K562 (cell line): ENCODE data around the gene DPP10. TPM values are rescaled to one million over a fixed set of nuclear protein-coding genes. Genes with fewer than 3 reads are reported as not detected.

Source experiments
- ATAC-seq: fragments of 200-7000 bp; cut with Tn5 transposase; 3 replicates; pipeline ENCODE4 v1.9.1; 2020; ENCODE audit warnings: moderate library complexity
- BruUV-seq: library from RNA; stranded (reverse); fragments of 400-500 nt; replicated peaks from 2 replicates; lab custom pipeline; 2021; lab: Mats Ljungman, UMichigan
- CTCF ChIA-PET: fragments of 300-600 bp; formaldehyde crosslinking; extraction: SDS; loops from one replicate; lab custom pipeline; 2021; ENCODE audit warnings: low intra/inter-chr PET ratio; lab: Yijun Ruan, JAX
- POLR2A ChIA-PET: fragments of 300-600, 350-650 bp; sonication (Branson Sonifier 250); formaldehyde crosslinking; extraction: SDS; loops from one replicate; lab custom pipeline; 2021; ENCODE audit warnings: antibody characterized with exemption, inconsistent platforms; lab: Yijun Ruan, JAX
- DNase-seq, 4 experiments: peaks; one replicate each; pipeline versions ENCODE4 v3.0.0 to v3.0.0-alpha.2; 2011 to 2018; ENCODE audit warnings: low spot score in 3 of 4, mixed read lengths in 3 of 4; ENCODE audit errors: extremely low read depth in 1 of 4
- FAIRE-seq: peaks from 2 replicates; lab custom pipeline; 2011; peaks lifted over from hg19 to GRCh38; lab: Jason Lieb, UNC
- H2AFZ ChIP-seq: 2 replicates; pipeline ENCODE4 v1.6.0; 2011; ENCODE audit warnings: low read depth, low read length, control low read depth, inconsistent platforms
- H3K27ac ChIP-seq: fragments of 200-600 bp; 3 replicates; pipeline ENCODE4 v1.8.0; 2011; ENCODE audit warnings: low read depth, mild to moderate bottlenecking, control low read depth, inconsistent platforms, low read length, moderate library complexity, mixed read lengths; ENCODE audit errors: extremely low read depth
- H3K27me3 ChIP-seq, 2 experiments: fragments of 300-600 bp in 1 of 2; 2 replicates in 1 of 2; 3 replicates in 1 of 2; pipeline versions ENCODE4 v1.6.0 to v1.8.0; 2011; ENCODE audit warnings: inconsistent platforms in 2 of 2, low read length in 2 of 2, mild to moderate bottlenecking in 1 of 2, mixed read lengths in 1 of 2, moderate library complexity in 1 of 2; ENCODE audit not compliant: control insufficient read depth in 2 of 2, insufficient read depth in 2 of 2
- H3K36me3 ChIP-seq: fragments of 300-600 bp; 3 replicates; pipeline ENCODE4 v1.8.0; 2011; ENCODE audit warnings: mild to moderate bottlenecking, low read length, inconsistent platforms; ENCODE audit not compliant: control insufficient read depth, insufficient read depth
- H3K4me1 ChIP-seq, 2 experiments: fragments of 200-600 bp in 1 of 2; replicated peaks in 1 of 2; 2 replicates in 1 of 2; 3 replicates in 1 of 2; pipeline versions ENCODE4 v1.5.1 to v1.8.0; 2011; ENCODE audit warnings: inconsistent platforms in 2 of 2, low read length in 2 of 2, mild to moderate bottlenecking in 1 of 2, mixed read lengths in 1 of 2, moderate library complexity in 1 of 2; ENCODE audit not compliant: control insufficient read depth in 2 of 2, insufficient read depth in 2 of 2
- H3K4me2 ChIP-seq: 2 replicates; pipeline ENCODE4 v1.6.1; 2011; ENCODE audit warnings: low read length, control low read depth, inconsistent platforms, mixed read lengths; ENCODE audit not compliant: insufficient read depth
- H3K4me3 ChIP-seq: fragments of 200-600 bp; sonication (generic), shearing (Covaris generic); 2 replicates; pipeline ENCODE4 v1.5.1; 2016; ENCODE audit warnings: control low read depth, inconsistent platforms
- H3K79me2 ChIP-seq: fragments of 200-600 bp; 3 replicates; pipeline ENCODE4 v1.8.0; 2011; ENCODE audit warnings: low read length, inconsistent platforms; ENCODE audit not compliant: control insufficient read depth, insufficient read depth
- H3K9ac ChIP-seq, 2 experiments: 2 replicates each; pipeline versions ENCODE4 v1.6.0 to v1.6.1; 2011; ENCODE audit warnings: low read depth in 2 of 2, low read length in 2 of 2, control low read depth in 1 of 2, inconsistent platforms in 1 of 2, mild to moderate bottlenecking in 1 of 2, mixed read lengths in 1 of 2; ENCODE audit not compliant: insufficient read depth in 1 of 2
- H3K9me1 ChIP-seq: one replicate; pipeline ENCODE4 v1.6.0; 2011; ENCODE audit warnings: inconsistent platforms, mild to moderate bottlenecking, low read length, moderate library complexity; ENCODE audit not compliant: control insufficient read depth, insufficient read depth
- H3K9me3 ChIP-seq: replicated peaks from 2 replicates; pipeline ENCODE4 v1.5.1; 2011; ENCODE audit warnings: low read depth, low read length, inconsistent platforms; ENCODE audit not compliant: control insufficient read depth, insufficient read depth
- H4K20me1 ChIP-seq: replicated peaks from 2 replicates; pipeline ENCODE4 v1.6.1; 2011; ENCODE audit warnings: low read length, inconsistent platforms, mixed read lengths; ENCODE audit not compliant: control insufficient read depth, insufficient read depth
- HDAC6 ChIP-seq: IDR thresholded peaks from 2 replicates; pipeline ENCODE4 v1.6.1; 2012; ENCODE audit warnings: low read depth, mild to moderate bottlenecking, control low read depth, inconsistent platforms, low read length, moderate library complexity
- RAD51 ChIP-seq: fragments of 450-650 bp; IDR thresholded peaks from 2 replicates; pipeline ENCODE4 v1.7.1; 2016; ENCODE audit warnings: low read depth, mild to moderate bottlenecking, borderline replicate concordance
- SREBF1 ChIP-seq: fragments of 150-350 bp; IDR thresholded peaks from 2 replicates; pipeline ENCODE4 v1.6.1; 2014; ENCODE audit warnings: antibody characterized with exemption, low read depth, low read length, borderline replicate concordance
- ZNF134 ChIP-seq: fragments of 250-450 bp; sonication (Bioruptor Pico); conservative IDR thresholded peaks from 2 replicates; pipeline ENCODE4 v1.4.0; 2020
- ZNF197 ChIP-seq: fragments of 200-800 bp; sonication (Bioruptor generic); IDR thresholded peaks from 2 replicates; pipeline ENCODE4 v1.6.1; 2016; ENCODE audit warnings: low read depth, missing genetic modification characterization, missing compliant biosample characterization
- ZNF586 ChIP-seq: fragments of 450-650 bp; formaldehyde crosslinking; conservative IDR thresholded peaks from 2 replicates; pipeline ENCODE4 v1.4.0; 2020; ENCODE audit warnings: mild to moderate bottlenecking, moderate library complexity
- WGBS: fragments of 100-300 bp; shearing (Covaris generic); methylation state at CpG from one replicate; pipeline ENCODE4 v1.1.6; 2016; ENCODE audit warnings: low coverage, mixed read lengths; ENCODE audit not compliant: insufficient coverage; ENCODE audit errors: missing lambda C conversion rate; 5-methylcytosine and 5-hydroxymethylcytosine counted together
- in situ Hi-C: fragments of 300-500 bp; cut with MboI; formaldehyde crosslinking; loops from 4 replicates; pipeline ENCODE4 v1.15.0; 2018; ENCODE audit warnings: inconsistent platforms, mixed read lengths
- intact Hi-C: fragments of 100-400 bp; cut with micrococcal nuclease; formaldehyde crosslinking; loops from 2 replicates; pipeline ENCODE4 v1.14.2; 2022
- polyA plus RNA-seq, 8 experiments: library from polyadenylated mRNA; depleted of rRNA in 4 of 8; stranded (reverse) in 5 of 8; unstranded in 3 of 8; fragments of >200 nt; fragmentation: Nextera tagmentation in 2 of 8; fragmentation: Illumina TruSeq in 1 of 8; extraction: Ambion mirVana in 2 of 8; extraction: Trizol in 1 of 8; gene quantifications; 2 replicates each; pipeline versions ENCODE4 v1.2.1 to v1.2.3, GENCODE V29; 2011 to 2014; ENCODE audit warnings: inconsistent platforms in 1 of 8, missing spikeins in 1 of 8
- total RNA-seq, 7 experiments: library from RNA; depleted of rRNA in 6 of 7; stranded (reverse); fragments of >200 nt in 6 of 7; fragmentation: Illumina TruSeq in 2 of 7; extraction: Trizol in 2 of 7; gene quantifications; 2 replicates each; pipeline versions ENCODE4 v1.2.1 to v1.2.3, GENCODE V29; 2011 to 2021; ENCODE audit warnings: low replicate concordance in 1 of 7
- TF ChIP-seq, protein P1 (sequence below): fragments of 450-650 bp; IDR thresholded peaks from 2 replicates; pipeline ENCODE4 v1.6.1; 2016; ENCODE audit warnings: missing biosample characterization, missing genetic modification characterization
- TF ChIP-seq, protein P2 (sequence below), 2 experiments: fragments of 450-650 bp; IDR thresholded peaks; 2 replicates each; pipeline ENCODE4 v1.6.1; 2018; ENCODE audit warnings: mild to moderate bottlenecking in 2 of 2, low read depth in 1 of 2; ENCODE audit not compliant: partially characterized antibody in 2 of 2
- TF ChIP-seq, protein P3 (sequence below), 2 experiments: fragments of 450-650 bp; conservative IDR thresholded peaks; 2 replicates each; pipeline ENCODE4 v1.6.1; 2017; ENCODE audit warnings: mild to moderate bottlenecking in 2 of 2, moderate library complexity in 2 of 2
- TF ChIP-seq, protein P4 (sequence below): fragments of 450-650 bp; IDR thresholded peaks from 2 replicates; pipeline ENCODE4 v1.6.1; 2018; ENCODE audit not compliant: partially characterized antibody

DPP10 gene
- total and polyA plus RNA-seq, 9 of the 15 experiments (the other 6 are each of a cell fraction or from before 2014, with no cell fraction given): not detected

DNA sequence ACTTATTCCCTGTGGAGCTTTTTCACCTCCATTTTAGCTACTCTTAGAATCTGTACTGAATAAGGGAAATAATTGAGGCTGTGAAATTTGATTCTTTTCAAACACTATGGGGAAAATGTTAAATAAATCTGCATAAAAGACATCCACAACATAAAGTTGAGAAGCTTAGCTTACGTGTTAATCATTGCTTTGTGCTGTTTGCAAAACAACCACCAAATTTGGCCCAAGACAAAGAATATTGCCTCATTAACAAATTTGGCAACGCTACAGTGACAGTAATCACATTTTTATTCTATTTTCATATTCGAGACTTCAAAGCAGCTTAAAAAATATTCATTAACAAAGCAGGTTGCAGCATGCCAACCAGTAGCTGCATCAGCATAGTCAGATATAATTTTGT, 437.6 kb downstream of the DPP10 start (continued):
- TF ChIP-seq, protein P1, sequence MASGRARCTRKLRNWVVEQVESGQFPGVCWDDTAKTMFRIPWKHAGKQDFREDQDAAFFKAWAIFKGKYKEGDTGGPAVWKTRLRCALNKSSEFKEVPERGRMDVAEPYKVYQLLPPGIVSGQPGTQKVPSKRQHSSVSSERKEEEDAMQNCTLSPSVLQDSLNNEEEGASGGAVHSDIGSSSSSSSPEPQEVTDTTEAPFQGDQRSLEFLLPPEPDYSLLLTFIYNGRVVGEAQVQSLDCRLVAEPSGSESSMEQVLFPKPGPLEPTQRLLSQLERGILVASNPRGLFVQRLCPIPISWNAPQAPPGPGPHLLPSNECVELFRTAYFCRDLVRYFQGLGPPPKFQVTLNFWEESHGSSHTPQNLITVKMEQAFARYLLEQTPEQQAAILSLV (tag): no peak

DNA sequence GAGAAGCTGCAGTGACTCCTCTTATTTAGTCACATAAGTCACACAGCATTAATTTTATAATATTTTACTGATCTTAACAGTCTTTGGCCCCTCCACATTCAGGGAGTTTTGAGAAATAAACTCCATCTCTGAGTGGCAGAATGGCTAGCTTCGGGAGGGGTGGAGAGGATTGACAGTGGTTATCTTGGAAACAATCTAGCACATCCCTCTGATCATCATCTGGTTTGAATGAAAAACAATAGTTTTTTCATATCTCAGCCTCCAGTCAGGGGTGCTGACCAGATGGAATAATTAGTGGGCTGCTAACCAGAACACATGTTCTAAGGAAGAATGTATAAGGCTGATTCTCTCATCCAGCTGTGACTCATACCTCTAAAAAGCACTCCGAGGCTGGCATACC, 477.5 kb downstream of the DPP10 start:
- in situ Hi-C loops (no loop called here), intact Hi-C loops (no loop called here)
- Histone ChIP-seq H3K4me2 (no peak overlapping the region), H3K4me1 (no peaks in the 10 kb centered on the region), H3K27me3 (no peaks in the 10 kb centered on the region), H3K36me3 (no peaks in the 10 kb centered on the region), H3K9ac (no peak overlapping the region), H3K9me3 (no peaks in the 10 kb centered on the region), H3K4me3 (no peak overlapping the region), H3K27ac (no peak overlapping the region), H4K20me1 (no peaks in the 10 kb centered on the region), H3K79me2 (no peaks in the 10 kb centered on the region), H3K9me1 (no peaks in the 10 kb centered on the region), H2AFZ (no peak overlapping the region)
- 3% methylated on average over 2 of the region's 2 CpGs for WGBS
- BruUV-seq: no TSS peak
- ATAC-seq (no peak), FAIRE-seq (no peak), DNase-seq (no peak)
- CTCF ChIA-PET: no interaction called here
- TF ChIP-seq, protein P2, sequence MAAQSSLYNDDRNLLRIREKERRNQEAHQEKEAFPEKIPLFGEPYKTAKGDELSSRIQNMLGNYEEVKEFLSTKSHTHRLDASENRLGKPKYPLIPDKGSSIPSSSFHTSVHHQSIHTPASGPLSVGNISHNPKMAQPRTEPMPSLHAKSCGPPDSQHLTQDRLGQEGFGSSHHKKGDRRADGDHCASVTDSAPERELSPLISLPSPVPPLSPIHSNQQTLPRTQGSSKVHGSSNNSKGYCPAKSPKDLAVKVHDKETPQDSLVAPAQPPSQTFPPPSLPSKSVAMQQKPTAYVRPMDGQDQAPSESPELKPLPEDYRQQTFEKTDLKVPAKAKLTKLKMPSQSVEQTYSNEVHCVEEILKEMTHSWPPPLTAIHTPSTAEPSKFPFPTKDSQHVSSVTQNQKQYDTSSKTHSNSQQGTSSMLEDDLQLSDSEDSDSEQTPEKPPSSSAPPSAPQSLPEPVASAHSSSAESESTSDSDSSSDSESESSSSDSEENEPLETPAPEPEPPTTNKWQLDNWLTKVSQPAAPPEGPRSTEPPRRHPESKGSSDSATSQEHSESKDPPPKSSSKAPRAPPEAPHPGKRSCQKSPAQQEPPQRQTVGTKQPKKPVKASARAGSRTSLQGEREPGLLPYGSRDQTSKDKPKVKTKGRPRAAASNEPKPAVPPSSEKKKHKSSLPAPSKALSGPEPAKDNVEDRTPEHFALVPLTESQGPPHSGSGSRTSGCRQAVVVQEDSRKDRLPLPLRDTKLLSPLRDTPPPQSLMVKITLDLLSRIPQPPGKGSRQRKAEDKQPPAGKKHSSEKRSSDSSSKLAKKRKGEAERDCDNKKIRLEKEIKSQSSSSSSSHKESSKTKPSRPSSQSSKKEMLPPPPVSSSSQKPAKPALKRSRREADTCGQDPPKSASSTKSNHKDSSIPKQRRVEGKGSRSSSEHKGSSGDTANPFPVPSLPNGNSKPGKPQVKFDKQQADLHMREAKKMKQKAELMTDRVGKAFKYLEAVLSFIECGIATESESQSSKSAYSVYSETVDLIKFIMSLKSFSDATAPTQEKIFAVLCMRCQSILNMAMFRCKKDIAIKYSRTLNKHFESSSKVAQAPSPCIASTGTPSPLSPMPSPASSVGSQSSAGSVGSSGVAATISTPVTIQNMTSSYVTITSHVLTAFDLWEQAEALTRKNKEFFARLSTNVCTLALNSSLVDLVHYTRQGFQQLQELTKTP (IDR thresholded peaks at IDR 0.05; ENCODE audit: low read depth in 1 of 2, partially characterized antibody in 2 of 2): no peak
- TF ChIP-seq, protein P3, sequence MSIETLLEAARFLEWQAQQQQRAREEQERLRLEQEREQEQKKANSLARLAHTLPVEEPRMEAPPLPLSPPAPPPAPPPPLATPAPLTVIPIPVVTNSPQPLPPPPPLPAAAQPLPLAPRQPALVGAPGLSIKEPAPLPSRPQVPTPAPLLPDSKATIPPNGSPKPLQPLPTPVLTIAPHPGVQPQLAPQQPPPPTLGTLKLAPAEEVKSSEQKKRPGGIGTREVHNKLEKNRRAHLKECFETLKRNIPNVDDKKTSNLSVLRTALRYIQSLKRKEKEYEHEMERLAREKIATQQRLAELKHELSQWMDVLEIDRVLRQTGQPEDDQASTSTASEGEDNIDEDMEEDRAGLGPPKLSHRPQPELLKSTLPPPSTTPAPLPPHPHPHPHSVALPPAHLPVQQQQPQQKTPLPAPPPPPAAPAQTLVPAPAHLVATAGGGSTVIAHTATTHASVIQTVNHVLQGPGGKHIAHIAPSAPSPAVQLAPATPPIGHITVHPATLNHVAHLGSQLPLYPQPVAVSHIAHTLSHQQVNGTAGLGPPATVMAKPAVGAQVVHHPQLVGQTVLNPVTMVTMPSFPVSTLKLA (conservative IDR thresholded peaks at IDR 0.05): no peak
- TF ChIP-seq ZNF197 (no peak), ZNF586 (CRISPR knock-in tag) (no peak), RAD51 (no peak), HDAC6 (no peak), ZNF134 (CRISPR knock-in tag) (no peak), SREBF1 (no peak)
- TF ChIP-seq, protein P4, sequence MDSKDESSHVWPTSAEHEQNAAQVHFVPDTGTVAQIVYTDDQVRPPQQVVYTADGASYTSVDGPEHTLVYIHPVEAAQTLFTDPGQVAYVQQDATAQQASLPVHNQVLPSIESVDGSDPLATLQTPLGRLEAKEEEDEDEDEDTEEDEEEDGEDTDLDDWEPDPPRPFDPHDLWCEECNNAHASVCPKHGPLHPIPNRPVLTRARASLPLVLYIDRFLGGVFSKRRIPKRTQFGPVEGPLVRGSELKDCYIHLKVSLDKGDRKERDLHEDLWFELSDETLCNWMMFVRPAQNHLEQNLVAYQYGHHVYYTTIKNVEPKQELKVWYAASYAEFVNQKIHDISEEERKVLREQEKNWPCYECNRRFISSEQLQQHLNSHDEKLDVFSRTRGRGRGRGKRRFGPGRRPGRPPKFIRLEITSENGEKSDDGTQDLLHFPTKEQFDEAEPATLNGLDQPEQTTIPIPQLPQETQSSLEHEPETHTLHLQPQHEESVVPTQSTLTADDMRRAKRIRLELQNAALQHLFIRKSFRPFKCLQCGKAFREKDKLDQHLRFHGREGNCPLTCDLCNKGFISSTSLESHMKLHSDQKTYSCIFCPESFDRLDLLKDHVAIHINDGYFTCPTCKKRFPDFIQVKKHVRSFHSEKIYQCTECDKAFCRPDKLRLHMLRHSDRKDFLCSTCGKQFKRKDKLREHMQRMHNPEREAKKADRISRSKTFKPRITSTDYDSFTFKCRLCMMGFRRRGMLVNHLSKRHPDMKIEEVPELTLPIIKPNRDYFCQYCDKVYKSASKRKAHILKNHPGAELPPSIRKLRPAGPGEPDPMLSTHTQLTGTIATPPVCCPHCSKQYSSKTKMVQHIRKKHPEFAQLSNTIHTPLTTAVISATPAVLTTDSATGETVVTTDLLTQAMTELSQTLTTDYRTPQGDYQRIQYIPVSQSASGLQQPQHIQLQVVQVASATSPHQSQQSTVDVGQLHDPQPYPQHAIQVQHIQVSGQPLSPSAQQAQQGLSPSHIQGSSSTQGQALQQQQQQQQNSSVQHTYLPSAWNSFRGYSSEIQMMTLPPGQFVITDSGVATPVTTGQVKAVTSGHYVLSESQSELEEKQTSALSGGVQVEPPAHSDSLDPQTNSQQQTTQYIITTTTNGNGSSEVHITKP: no peak
- POLR2A ChIA-PET: no interaction called here
